HG02678 (cell line): Measurements from ENCODE around the gene DPM2.

Source experiments
- ATAC-seq: cut with Tn5 transposase; IDR thresholded peaks from one replicate; pipeline ENCODE4 v1.9.1; 2021; ENCODE audit warnings: mild to moderate bottlenecking, moderate library complexity; ENCODE audit not compliant: unreplicated experiment

Gene DPM2

DNA sequence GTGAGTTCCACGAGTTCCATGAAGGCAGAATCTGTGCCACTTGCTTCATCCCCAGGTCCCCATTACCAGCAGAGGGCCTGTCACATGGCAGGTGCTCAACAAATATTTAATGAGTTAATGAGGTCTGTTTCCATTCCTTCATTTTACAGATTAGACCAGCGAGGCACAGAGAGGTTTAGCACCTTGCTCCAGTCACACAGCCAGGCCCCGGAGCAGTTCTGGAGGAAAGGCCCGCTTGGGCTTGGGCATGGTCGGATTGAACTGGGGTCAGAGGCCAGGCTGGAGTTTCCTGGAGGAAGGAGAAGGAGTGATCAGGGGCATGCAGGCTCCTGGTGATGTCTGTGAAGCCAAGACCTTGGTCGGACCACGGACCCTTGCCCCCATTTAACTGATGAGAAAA lies 16.9 kb downstream of the DPM2 start:
- ATAC-seq: no peak

GRCh38 chr9:127919253-127919815 lies 18.3 kb downstream of the DPM2 start:
- no peak for ATAC-seq

DNA sequence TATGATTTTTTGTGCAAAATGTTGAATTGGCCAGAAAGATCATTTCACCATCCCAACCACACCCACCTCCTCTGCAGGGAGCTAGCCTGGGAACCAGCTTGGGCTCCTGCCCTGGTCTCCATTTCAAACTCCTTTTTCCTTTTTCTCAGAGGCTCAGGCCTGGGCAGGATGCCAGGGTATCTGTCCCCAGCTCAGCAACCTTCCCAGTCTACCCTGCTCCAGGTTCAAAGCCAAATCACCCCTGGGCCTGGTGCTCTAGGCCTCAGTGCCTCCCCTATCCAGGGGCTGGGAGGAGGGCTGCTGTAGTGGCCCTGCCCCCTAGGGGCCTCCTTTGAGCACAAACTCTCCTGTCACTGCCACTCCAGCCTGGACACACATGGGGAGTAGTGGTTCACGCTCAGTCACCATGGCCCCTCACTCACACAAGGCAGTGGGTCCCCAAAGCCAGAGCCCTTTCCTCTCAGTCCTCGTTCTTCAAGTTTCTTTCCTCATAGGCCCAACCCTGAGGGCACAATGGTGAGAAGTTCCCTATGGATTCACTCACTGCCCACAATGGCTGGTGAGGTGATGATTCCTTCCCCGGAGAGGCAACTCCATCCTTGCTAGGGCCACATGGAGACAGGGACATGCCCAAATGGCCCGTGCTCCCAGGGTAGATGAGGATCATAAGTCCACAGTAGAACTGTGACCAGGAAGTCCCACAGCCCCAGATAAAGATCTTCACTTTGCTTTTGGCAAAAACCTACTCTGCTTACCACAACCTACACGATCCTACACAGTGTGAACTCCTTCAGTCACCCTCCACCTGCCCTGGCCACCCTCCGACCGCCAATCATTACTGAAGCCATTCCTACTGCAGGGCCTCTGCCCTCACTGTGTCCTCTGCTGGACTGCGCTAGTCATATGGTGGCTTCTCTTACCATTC lies 19.2 kb downstream of the DPM2 start:
- ATAC-seq: no peak

DNA sequence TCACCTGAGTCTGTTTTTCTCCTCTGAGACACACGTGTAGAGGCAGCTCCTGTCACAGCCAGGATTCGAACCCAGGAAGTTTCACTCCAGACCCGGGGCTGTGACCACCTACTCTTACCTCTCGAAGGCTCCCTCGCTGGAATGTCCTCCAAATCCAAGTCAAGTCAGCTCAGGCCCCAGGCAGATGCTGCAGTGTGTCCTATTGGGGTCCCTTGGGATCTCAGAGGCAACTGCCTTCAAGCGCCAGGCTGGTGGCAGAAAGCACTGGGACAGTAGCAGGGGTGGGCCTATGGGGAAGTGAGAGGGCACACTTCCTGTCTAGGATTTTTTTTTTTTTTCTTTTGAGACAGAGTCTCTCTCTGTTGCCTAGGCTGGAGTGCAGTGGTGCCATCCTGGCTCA lies 20.1 kb downstream of the DPM2 start:
- ATAC-seq: peak; percentile 25

GRCh38 chr9:127916720-127917581 lies 20.7 kb downstream of the DPM2 start, which contains the start of gene ST6GALNAC4:
Gene ST6GALNAC4 (minus strand): TSS chr9:127917041. CDS start chr9:127916419, 622 bp downstream.
- peak; percentile 79 for ATAC-seq

DNA sequence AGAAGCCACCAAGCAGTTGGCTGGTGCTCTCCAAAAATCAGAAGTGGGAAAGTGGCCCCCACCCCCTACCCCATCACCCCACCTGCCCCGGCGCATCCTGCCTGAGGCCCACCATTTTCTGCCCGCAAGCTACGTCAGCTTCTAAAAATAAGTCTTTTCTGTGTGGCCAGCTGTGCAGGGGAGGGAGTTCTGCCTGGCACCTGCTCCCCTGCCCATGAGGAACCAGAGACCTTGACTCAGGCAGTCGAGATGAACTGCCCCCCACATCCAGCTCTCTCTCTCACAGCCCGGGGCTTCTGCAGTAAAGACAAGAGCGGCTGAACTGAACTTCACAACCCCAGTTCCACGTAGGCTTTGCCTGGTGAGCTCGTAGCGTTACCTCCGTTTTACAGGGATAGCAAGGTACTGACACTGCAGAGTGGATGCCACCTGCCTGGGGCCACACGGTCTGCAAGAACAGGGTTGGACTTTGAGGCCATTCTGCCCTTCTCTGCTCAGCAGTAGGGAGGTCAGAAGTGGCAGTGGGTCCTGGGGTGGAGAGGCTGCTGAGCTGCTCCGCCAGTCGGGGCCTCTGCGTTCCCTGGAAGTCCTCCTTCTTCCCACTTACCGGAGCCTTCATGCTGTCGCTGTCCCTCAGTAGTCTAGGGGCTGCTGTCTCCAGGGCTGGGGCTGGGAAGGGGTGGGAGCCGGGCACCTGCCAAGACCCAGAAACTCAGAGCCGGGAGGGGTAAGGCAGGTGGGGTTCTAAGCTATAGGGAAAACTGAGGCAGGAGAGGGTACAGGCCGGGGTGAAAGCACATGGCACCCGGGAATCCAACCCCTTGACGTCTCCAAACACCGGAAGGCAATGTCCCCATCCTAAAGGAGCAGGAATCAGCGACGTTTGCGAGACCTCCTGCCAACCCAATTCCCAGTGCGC lies 21.6 kb downstream of the DPM2 start:
- peak; percentile 29 for ATAC-seq

DNA sequence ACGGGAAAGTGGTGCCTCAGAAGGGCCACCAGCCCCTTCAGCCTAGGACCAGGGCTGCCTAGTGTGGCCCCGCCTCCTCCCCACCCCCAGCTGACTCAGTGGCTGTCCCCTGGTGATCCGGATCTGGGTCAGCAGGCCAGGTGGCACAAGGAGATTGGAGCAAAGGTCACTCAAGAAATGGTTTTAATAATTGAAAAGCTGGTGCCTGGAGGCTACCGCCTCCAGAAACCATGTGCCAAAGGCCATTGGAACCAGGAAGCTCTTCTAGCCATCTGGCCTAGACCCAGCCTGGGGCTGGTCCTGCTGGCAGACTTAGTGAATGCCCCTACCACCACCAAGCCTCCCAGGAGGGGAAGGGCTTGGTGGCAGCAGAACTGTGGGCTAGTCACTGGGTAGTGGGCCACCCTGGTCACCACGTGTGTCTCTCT lies 22.3 kb downstream of the DPM2 start:
- no peak for ATAC-seq

DNA sequence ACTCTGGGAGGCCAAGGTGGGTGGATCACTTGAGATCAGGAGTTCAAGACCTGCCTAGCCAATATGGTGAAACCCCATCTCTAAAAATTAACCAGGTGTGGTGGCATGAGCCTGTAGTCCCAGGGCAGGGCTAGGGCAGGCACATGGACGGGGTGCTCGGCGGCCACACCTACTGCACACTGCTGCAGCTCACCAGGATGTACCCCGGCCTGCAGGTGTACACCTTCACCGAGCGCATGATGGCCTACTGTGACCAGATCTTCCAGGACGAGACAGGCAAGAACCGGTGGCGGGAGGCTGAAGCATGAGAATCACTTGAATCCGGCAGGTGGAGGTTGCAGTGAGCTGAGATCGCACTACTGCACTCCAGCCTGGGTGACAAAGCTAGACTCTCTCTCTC lies 24.0 kb downstream of the DPM2 start:
- ATAC-seq: no peak

DNA sequence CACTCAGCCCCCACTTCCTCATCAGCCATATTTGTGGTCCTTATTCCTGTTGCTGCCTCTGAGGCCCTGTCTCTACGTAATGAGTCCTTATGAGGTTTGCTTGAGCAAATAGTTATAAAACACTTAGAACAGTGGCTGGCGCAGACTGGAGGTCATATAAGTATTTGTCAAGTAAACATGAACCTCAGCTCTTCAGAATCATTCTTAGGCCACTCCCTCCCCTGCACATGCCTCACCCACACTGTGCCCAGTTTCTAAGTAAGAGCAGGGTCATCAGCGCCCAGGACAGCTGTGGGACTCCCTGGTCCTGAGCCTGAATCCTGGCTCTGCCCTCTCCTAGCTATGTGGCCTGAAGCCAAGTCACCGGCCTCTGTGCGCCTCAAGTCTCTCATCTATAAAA lies 24.8 kb downstream of the DPM2 start:
- ATAC-seq: no peak

- no peak for ATAC-seq
Measured at GRCh38 chr9:127912296-127912695, 25.4 kb downstream of the DPM2 start.

DNA sequence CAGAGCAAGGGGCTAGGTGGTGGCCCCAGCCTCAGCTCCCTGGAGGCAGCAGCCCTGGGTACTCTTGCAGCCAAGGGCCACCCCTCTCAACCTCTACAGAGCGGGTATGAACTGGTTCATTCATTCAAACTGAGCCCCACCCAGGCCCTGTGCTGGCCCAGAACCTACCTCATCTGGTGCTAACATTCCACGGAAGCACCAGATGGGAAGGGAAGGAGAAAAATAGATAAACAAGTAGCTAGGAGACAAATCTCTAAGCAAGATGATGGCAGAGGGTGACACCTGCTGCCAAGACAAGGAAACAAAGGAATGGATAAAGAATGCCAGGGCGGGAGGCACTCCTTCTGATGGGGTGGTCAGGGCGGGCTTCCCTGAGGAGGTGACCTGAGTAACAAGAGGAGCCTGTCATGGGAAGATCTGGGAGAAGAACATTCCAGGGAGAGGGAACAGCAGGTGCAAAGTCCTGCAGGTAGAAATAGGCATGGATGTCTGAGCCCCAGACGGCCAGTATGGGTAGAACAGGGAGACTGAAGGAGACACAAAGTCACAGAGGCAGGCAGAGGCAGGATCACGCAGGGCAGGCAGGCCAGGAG lies 26.9 kb downstream of the DPM2 start:
- no peak for ATAC-seq

DNA sequence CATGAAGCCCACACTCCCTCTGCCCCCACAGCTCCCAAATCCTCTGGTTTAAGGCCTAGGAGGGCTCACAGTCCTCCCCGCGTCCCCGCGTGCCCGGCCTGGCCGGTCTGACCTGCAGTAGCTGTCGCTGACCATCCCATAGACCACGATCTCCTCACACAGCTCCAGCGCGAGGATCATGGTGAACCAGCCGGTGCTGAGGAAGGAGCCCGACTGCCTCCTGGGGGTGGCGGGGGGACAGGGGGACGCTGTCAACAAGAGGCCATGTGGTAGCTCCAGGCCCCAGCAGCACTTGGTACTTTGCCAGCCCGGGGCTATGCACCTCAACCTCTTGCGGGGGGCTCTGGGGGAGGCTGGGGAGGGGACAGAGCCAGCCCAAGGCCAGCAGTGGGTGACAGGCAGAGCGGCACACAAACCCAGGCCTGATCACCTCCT lies 27.8 kb downstream of the DPM2 start:
- no peak for ATAC-seq

DNA sequence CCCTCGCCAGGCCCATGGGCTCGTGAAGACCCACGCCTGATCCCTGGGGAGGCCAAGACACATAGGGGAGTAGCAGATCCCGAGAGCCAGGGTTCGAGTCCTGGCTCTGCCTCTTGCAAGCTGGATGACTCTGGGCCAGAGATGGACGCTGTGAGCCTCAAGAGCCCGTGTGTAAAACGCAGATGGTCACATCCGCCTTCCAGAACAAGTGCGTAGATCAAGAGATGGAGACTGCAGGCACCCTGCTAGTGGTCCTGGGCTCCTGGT lies 29.1 kb downstream of the DPM2 start:
- no peak for ATAC-seq

- ATAC-seq: no peak
Measured at GRCh38 chr9:127907867-127908659, 29.6 kb downstream of the DPM2 start.

- no peak for ATAC-seq
Measured at GRCh38 chr9:127905788-127906191, 31.9 kb downstream of the DPM2 start.

- no peak for ATAC-seq
Measured at GRCh38 chr9:127905004-127905728, 32.5 kb downstream of the DPM2 start.

DNA sequence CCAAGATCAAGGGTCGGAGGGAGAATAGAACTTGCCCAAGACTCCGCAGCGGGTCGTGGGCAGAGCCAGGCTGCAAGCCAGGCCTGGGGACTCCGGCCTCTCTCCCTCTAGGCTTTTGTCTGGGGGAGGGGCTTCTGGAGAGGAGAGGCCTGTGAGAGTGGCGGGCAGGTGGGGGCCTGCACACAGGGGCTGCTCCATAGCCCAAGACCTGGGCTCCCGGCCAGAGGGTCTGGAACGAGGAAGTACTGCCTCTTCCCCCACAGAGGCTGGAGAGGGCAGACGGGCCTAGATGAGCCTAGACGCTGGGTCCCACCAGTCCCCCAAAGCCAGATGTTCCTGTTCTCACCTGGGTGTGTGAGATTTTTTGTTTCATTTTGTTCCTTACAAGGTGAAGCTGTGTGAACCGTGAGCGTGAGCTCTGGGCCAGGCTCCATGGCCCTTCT lies 33.1 kb downstream of the DPM2 start:
- ATAC-seq: no peak
